EH (cell line): ENCODE measurements around the gene COPS2.

Experiments used
- DNase-seq: peaks from one replicate; pipeline ENCODE4 v3.0.0-alpha.2; 2015; ENCODE audit warnings: low read depth

COPS2 gene

DNA sequence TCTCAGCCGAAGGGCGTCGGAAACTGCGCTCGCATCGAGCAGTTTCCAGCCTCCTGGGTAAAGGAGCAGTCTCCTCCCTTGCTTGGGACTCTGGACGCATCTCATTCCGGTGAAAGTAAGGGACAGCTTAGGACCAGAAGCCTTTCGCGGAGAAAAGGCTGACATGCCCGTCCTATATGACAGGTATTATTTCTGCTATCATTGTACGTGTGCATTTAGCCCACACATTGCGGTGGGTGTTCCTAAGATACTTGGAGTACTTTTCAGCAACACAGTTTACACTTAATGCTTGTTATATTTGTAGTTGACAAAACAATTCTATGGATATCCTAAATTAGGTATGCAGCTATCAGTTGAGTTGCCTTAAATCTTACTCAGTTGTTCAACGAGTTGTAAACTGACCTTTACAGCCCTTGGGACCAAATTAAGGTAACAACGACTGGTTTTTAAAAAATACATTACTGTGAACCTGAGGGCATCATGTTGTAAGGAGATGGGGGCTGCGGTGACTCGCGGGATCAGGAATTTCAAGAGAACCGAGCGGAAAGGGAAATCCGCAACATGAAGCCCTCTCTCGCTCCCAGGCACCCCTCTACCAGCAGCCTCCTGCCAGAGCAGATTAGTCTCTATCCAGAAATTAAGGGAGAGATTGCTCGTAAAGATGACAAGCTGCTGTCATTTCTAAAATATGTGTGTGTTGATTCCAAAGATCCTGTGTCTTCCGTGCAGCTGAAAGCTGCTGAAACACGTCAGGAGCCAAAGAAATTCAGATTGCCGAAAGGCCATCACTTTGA, 632 bp upstream of the COPS2 start:
- peak; percentile 63 for DNase-seq

DNA sequence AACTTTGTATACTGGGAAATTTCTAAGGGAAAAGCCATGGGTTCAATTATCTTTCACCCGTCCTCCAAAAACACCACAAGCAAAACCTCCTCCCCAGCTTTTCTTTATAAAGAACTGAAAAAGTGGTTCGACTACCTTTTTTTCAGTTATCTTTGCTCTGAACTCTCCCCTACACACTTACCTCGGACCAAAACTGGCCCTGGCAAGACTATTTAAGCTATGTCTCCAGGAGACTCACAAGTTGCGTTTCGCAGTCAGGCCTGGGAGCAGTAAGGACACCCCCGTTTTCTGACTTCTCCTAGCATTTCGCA, 645 bp downstream of the COPS2 start:
- DNase-seq: no peak

GRCh38 chr15:49154359-49154758, 1.0 kb downstream of the COPS2 start:
- DNase-seq: no peak

- no peak for DNase-seq
Observed at GRCh38 chr15:49152552-49153312, 2.7 kb downstream of the COPS2 start.

DNA sequence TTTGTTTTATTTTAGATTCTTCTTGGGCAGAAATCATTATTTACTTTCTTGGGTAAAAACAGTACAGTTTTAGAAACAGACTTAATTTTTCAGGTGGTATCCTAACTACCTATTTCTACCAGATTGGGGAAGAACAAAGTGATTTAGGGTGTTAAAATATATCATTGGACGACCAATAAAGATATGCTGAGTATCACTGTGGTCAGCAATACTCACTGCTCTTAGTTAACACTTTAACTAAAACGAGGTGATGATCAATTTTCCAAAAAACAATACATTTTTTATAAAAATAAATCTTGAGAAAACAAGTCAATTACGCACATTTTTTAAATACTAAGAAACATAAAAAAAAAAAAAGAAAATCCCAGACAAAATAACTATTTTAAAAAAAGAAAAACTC, 3.6 kb downstream of the COPS2 start:
- no peak for DNase-seq

DNA sequence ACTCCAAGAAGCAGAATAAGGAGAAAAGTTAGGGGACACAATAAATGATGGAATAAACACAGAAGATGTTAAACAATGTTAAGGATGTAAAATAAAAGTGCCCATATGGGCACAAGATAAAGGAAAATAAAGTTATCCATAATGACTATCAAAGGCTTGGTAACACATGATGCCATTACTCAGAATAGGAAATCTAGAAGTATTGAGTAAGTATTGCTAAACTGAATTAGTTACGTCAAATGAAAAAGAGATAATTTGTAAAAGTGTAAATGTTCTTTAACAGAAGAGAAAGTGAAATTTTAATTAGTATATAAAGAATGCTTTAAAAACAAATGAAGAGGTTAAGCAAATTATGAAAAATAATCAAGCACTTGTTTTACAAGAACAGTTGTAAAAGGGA, 6.7 kb downstream of the COPS2 start:
- no peak for DNase-seq

DNA sequence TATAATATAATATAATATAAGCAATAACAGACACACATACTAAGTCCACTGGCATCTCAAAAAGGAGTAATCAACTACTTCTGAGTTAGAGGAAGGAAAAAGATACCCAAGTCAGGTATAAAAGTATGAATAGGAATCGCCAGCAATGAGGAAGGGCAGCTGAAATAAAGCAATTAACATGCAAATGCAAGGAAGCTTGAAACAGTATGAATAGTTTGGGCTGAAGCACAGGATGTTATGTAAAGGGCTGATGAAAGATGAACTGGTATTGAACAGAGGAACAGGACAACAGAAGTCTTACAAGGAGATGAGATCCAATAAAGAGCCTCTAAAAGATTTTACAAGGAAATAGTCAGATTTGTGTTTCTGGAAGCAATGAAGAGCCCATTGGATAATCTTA, 7.1 kb downstream of the COPS2 start:
- no peak for DNase-seq

- peak; percentile 69 for DNase-seq
Observed at GRCh38 chr15:49145651-49146609, 9.5 kb downstream of the COPS2 start.

DNA sequence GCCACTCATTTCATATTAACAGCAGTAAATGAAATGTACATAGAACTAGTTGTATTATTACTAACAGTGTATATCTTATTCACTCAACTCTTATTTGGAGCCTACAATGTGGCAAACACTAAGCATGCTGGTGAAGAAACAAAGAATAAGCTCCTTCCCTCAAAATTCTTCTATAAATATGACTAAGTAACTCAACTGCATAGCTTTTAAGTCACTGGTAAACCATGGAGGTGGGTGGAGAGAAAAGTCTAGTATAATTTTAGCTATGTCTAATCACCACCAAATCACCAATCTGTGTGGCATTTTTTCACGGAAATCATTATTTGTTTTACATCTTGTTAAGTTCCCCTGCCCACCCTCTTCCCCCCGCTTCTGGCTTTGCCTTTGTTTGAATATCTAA, 17.5 kb downstream of the COPS2 start:
- peak; percentile 67 for DNase-seq

DNA sequence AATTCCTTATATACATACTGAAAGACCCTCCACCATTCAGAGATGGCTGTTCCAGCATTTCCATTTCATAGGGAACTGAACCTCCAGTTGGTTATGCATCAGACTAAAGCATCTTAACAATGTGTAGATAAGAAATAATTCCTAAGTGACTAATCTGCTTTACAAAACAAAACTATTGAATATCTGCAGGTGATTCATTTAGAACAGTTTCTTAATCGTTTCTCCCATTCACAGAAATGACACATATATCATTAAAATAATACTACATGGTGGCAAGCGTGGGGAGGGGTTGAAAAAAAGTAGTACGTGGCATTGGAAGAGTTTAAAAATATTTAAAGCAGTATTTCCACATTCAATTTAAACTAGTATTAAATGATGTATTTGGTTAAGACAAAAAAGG, 19.5 kb downstream of the COPS2 start:
- DNase-seq: peak; percentile 83

DNA sequence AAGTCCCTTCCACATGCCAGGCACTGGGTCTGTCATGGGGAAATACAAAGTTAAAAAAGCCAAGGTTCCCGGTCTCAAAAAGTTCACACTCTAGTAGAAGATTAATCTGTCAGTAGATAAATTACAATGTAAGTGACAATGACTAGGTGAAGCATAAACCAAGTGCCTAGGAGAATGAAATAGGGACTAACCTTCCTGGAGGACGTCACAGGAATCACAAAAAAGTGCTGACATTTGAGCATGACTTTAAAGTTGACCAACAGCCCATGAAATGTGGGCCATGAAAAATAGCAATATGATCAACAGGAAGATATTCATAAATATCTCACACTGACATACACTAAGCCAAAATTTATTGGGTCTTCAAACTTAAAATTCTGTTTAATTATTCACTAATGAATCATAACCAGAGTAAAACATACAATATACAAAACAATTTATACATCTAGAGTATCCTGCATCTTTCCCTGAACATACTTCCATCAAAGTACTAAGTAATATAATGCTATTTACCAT, 20.0 kb downstream of the COPS2 start:
- no peak for DNase-seq

DNA sequence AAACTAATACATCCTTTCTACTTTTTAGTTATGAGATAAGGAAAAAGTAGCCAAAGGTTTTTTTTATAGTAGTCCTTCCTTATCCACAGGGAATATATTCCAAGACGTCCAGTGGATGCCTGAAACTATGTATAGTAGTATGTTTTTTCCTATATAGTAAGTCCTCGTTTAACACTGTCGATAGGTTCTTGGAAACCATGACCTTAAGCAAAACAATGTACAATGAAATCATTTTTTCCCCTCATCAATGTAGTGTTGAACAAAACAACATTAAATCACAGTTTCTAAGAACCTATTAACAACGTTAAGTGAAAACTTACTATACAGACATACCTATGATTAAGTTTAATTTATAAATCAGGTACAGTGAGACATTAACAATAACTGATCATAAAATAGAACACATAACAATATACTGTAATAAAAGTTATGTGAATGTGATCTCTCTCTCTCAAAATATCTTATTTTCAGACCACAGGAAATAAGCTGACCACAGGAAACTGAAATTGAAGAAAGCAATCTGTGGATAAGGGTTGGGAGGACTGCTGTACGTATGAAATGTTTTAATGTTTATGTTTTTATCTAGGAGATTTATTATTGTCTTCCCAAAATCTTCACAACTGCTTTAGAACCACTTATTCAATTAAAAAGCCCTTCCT, 20.6 kb downstream of the COPS2 start:
- peak; percentile 41 for DNase-seq

GRCh38 chr15:49131403-49131802, 24.0 kb downstream of the COPS2 start:
- no peak for DNase-seq

DNA sequence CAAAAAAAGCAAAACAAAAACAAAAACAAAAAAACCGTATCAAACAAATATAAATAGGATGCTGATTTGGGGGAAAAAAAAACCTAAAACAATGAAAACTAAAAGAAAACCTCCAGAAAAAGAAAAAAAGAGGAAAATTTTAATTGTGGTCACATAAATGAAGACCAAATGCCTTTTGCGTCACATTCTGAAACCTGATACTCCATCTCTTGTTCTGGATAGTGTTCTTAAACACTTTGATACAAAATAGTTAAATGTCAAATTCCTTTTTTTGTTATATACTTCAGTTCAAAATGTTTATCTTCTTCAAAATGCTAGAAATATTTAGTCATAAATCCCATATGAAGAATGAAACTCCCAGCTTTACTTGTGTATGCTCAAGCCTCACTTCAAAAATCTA, 31.0 kb downstream of the COPS2 start:
- DNase-seq: no peak

GRCh38 chr15:49122541-49123062, 32.8 kb downstream of the COPS2 start:
- DNase-seq: no peak

GRCh38 chr15:49121901-49122300, 33.5 kb downstream of the COPS2 start:
- no peak for DNase-seq

- DNase-seq: no peak
Observed at GRCh38 chr15:49120832-49121231, 34.6 kb downstream of the COPS2 start.

DNA sequence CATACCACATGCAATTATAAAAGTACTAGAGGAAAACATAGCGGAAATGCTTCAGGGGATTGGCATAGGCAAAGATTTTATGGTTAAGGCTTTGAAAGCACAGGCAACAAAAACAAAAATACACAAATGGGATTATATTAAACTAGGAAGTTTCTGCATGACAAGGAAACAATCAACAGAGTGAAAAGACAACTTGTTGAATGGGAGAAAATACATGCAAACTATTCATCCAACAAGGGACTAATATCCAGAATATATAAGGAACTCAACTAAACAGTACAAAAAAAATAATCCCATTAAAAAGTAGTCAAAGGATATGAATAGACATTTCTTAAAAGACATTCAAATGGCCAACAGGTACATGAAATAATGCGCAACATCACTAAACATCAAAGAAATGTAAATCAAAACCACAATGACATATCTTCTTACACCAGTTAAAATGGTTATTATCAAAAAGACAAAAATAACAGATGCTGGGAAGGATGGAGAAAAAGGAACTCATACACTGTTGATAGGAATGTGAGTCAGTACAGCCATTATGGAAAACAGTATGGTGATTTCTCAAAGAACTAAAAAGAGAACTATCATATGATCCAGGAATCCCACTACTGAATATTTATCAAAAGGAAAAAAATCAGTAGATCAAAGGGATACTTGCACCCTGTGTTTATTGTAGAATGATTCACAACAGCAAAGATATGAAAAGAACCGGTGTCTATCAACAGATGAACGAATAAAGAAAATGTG, 39.1 kb downstream of the COPS2 start:
- no peak for DNase-seq

DNA sequence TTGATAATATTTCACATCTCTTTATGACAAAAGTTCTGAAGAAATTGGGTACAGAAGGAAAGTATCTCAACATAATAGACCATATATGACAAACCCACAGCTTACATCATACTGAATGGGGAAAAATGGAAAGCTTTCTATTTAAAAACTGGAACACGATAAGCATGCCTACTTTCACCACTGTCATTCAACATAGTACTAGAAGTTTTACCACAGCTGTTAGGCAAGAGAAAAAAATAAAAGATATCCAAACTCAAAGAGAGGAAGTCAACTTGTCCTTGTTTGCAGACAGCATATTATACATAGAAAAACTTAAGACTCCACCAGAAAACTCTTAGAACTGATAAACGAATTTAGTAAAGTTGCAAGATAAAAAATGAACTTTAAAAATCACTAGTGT, 40.3 kb downstream of the COPS2 start:
- no peak for DNase-seq

GRCh38 chr15:49110158-49110944, 45.0 kb downstream of the COPS2 start:
- no peak for DNase-seq
